Neural cell (in vitro differentiated cells): ENCODE results near the gene AKIRIN2. TPM values are rescaled to one million over a fixed set of nuclear protein-coding genes. Genes with fewer than 3 reads are reported as not detected.
"Not testable (repeated sequence)": the region's sequence is repeated elsewhere in the genome, so short reads cannot be mapped to it uniquely, and the experiment has no call there.

Experiments used
- H2AFZ ChIP-seq: fragments of 200-600, 300-800 bp; sonication (generic), shearing (Covaris generic); 2 replicates; pipeline ENCODE4 v1.6.0; 2014; ENCODE audit warnings: low read depth, mild to moderate bottlenecking, antibody characterized with exemption, low read length, moderate library complexity
- H3F3A ChIP-seq: fragments of 200-600 bp; shearing (Covaris generic); 2 replicates; pipeline ENCODE4 v1.6.1; 2016; ENCODE audit warnings: mild to moderate bottlenecking, moderate library complexity, mixed read lengths, antibody characterized with exemption, low read length; ENCODE audit not compliant: insufficient read depth, poor library complexity, severe bottlenecking
- H3K27ac ChIP-seq: fragments of 200-600, 300-800 bp; sonication (generic), shearing (Covaris generic); 2 replicates; pipeline ENCODE4 v1.5.1; 2014; ENCODE audit warnings: mild to moderate bottlenecking, low read length, moderate library complexity
- H3K27me3 ChIP-seq: fragments of 300-800, 200-600 bp; sonication (generic), shearing (Covaris generic); 2 replicates; pipeline ENCODE4 v1.6.0; 2014; ENCODE audit warnings: mild to moderate bottlenecking, low read depth, low read length, moderate library complexity; ENCODE audit not compliant: insufficient read depth
- H3K36me3 ChIP-seq: fragments of 300-800, 200-600 bp; sonication (generic), shearing (Covaris generic); 2 replicates; pipeline ENCODE4 v1.5.1; 2014; ENCODE audit warnings: mild to moderate bottlenecking, antibody characterized with exemption, low read length, moderate library complexity; ENCODE audit not compliant: insufficient read depth
- H3K4me2 ChIP-seq: fragments of 300-800, 200-600 bp; sonication (generic), shearing (Covaris generic); 2 replicates; pipeline ENCODE4 v1.6.0; 2014; ENCODE audit warnings: mild to moderate bottlenecking, low read length
- H3K4me3 ChIP-seq: fragments of 300-800, 200-600 bp; sonication (generic), shearing (Covaris generic); 2 replicates; pipeline ENCODE4 v1.5.1; 2014; ENCODE audit warnings: mild to moderate bottlenecking, low read length, moderate library complexity
- H3K79me2 ChIP-seq: fragments of 200-600 bp; shearing (Covaris generic); replicated peaks from 2 replicates; pipeline ENCODE4 v1.6.0; 2014; ENCODE audit warnings: mild to moderate bottlenecking, low read length, moderate library complexity; ENCODE audit not compliant: insufficient read depth
- H3K9ac ChIP-seq: fragments of 300-800, 200-600 bp; sonication (generic), shearing (Covaris generic); 2 replicates; pipeline ENCODE4 v1.6.1; 2016; ENCODE audit warnings: mild to moderate bottlenecking, low read length, mixed read lengths
- H3K9me2 ChIP-seq: fragments of 200-600 bp; shearing (Covaris generic); 2 replicates; pipeline ENCODE4 v1.6.1; 2016; ENCODE audit warnings: mild to moderate bottlenecking, low read length, mixed read lengths; ENCODE audit not compliant: insufficient read depth
- H3K9me3 ChIP-seq: fragments of 200-600, 300-800 bp; sonication (generic), shearing (Covaris generic); 2 replicates; pipeline ENCODE4 v1.6.1; 2016; ENCODE audit warnings: mild to moderate bottlenecking, mixed run types, low read length, moderate library complexity, mixed read lengths
- H4K20me1 ChIP-seq: fragments of 200-600 bp; shearing (Covaris generic); 2 replicates; pipeline ENCODE4 v1.6.1; 2016; ENCODE audit warnings: mild to moderate bottlenecking, mixed run types; ENCODE audit not compliant: insufficient read depth
- CTCF ChIP-seq: fragments of 450-650 bp; IDR thresholded peaks from 2 replicates; pipeline ENCODE4 v1.5.1; 2014; ENCODE audit warnings: antibody characterized with exemption, mild to moderate bottlenecking, moderate library complexity; ENCODE audit not compliant: poor library complexity, severe bottlenecking
- EP300 ChIP-seq: fragments of 450-650 bp; conservative IDR thresholded peaks from 2 replicates; pipeline ENCODE4 v1.6.1; 2014; ENCODE audit warnings: antibody characterized with exemption, mild to moderate bottlenecking, moderate library complexity; ENCODE audit not compliant: poor library complexity, severe bottlenecking
- EZH2 ChIP-seq: fragments of 200-600, 300-800 bp; shearing (Covaris generic), sonication (generic); IDR thresholded peaks from 2 replicates; pipeline ENCODE4 v1.6.1; 2014; ENCODE audit warnings: antibody characterized with exemption, low read length, borderline replicate concordance, mild to moderate bottlenecking; ENCODE audit not compliant: insufficient read depth, poor library complexity, severe bottlenecking
- MXI1 ChIP-seq: fragments of 450-650 bp; conservative IDR thresholded peaks from 2 replicates; pipeline ENCODE4 v1.6.1; 2014; ENCODE audit warnings: antibody characterized with exemption, mild to moderate bottlenecking; ENCODE audit not compliant: poor library complexity, severe bottlenecking
- POLR2AphosphoS5 ChIP-seq: IDR thresholded peaks from 2 replicates; pipeline ENCODE4 v1.6.1; 2012
- RAD21 ChIP-seq: fragments of 450-650 bp; conservative IDR thresholded peaks from 2 replicates; pipeline ENCODE4 v1.6.1; 2014; ENCODE audit warnings: antibody characterized with exemption, mild to moderate bottlenecking, moderate library complexity
- REST ChIP-seq: IDR thresholded peaks from 2 replicates; pipeline ENCODE4 v1.6.1; 2012; ENCODE audit warnings: borderline replicate concordance
- SMC3 ChIP-seq: fragments of 450-650 bp; conservative IDR thresholded peaks from 2 replicates; pipeline ENCODE4 v1.6.1; 2014; ENCODE audit warnings: antibody characterized with exemption, mild to moderate bottlenecking, moderate library complexity; ENCODE audit not compliant: poor library complexity
- TAF1 ChIP-seq: IDR thresholded peaks from 2 replicates; pipeline ENCODE4 v1.6.1; 2012; ENCODE audit warnings: low read depth
- polyA plus RNA-seq: library from polyadenylated mRNA; depleted of rRNA; stranded (reverse); fragments of >200 nt; gene quantifications from 2 replicates; pipeline ENCODE4 v1.2.3, GENCODE V29; 2014

Gene AKIRIN2
- polyA plus RNA-seq, 1 donor from 2014 or later, result 82.8 TPM

GRCh38 chr6:87714093-87714842 lies 12.2 kb upstream of the AKIRIN2 start:
- Histone ChIP-seq H3K27me3 (no peaks in the 10 kb centered on the region), H3K4me3 (no peak overlapping the region), H3K79me2 (no peaks in the 10 kb centered on the region), H2AFZ (no peak overlapping the region), H3K9me3 (no peaks in the 10 kb centered on the region), H4K20me1 (no peaks in the 10 kb centered on the region), H3K4me2 (no peak overlapping the region), H3F3A (no peaks in the 10 kb centered on the region), H3K9ac (no peak overlapping the region), H3K27ac (no peak overlapping the region), H3K9me2 (no peaks in the 10 kb centered on the region), H3K36me3 (no peaks in the 10 kb centered on the region)
- no peak for TF ChIP-seq MXI1
- no peak for TF ChIP-seq RAD21
- no peak for TF ChIP-seq CTCF
- TF ChIP-seq REST, result no peak
- no peak for TF ChIP-seq TAF1
- no peak for TF ChIP-seq EZH2
- no peak for TF ChIP-seq SMC3
- TF ChIP-seq POLR2AphosphoS5, result no peak
- no peak for TF ChIP-seq EP300

- H3F3A ChIP-seq, H3K4me2 ChIP-seq, H3K79me2 ChIP-seq, H3K27me3 ChIP-seq, H4K20me1 ChIP-seq, H3K36me3 ChIP-seq, H3K9me2 ChIP-seq, H2AFZ ChIP-seq, H3K27ac ChIP-seq, H3K9me3 ChIP-seq, H3K9ac ChIP-seq, H3K4me3 ChIP-seq: not testable (repeated sequence)
Measured at GRCh38 chr6:87712713-87713112, 10.7 kb upstream of the AKIRIN2 start.

- H3F3A ChIP-seq, result no peaks in the 10 kb centered on the region
- H3K9me2 ChIP-seq, result no peaks in the 10 kb centered on the region
- no peaks in the 10 kb centered on the region for H4K20me1 ChIP-seq
- H3K4me3 ChIP-seq, result no peak overlapping the region
- H3K79me2 ChIP-seq, result no peaks in the 10 kb centered on the region
- H2AFZ ChIP-seq, result no peak overlapping the region
- no peaks in the 10 kb centered on the region for H3K9me3 ChIP-seq
- no peak overlapping the region for H3K4me2 ChIP-seq
- no peak overlapping the region for H3K27ac ChIP-seq
- H3K27me3 ChIP-seq, result no peaks in the 10 kb centered on the region
- no peak overlapping the region for H3K9ac ChIP-seq
- no peaks in the 10 kb centered on the region for H3K36me3 ChIP-seq
- no peak for TF ChIP-seq RAD21
- TF ChIP-seq SMC3, result no peak
- TF ChIP-seq MXI1, result no peak
- TF ChIP-seq EP300, result no peak
- no peak for TF ChIP-seq REST
- no peak for TF ChIP-seq TAF1
- TF ChIP-seq POLR2AphosphoS5, result no peak
- TF ChIP-seq EZH2, result no peak
- TF ChIP-seq CTCF, result no peak
Measured at GRCh38 chr6:87710090-87710489, 8.1 kb upstream of the AKIRIN2 start.
